Activated CD8-positive, alpha-beta memory T cell treated with anti-CD3 and anti-CD28 coated beads for 4 hours (primary cell): ENCODE results near the gene ALDH1B1.

Source experiments
- DNase-seq, 2 donors: peaks; one replicate each; pipeline ENCODE4 v3.0.0-alpha.2; 2020; ENCODE audit warnings: low read depth in 2 of 2

The ALDH1B1 gene

DNA sequence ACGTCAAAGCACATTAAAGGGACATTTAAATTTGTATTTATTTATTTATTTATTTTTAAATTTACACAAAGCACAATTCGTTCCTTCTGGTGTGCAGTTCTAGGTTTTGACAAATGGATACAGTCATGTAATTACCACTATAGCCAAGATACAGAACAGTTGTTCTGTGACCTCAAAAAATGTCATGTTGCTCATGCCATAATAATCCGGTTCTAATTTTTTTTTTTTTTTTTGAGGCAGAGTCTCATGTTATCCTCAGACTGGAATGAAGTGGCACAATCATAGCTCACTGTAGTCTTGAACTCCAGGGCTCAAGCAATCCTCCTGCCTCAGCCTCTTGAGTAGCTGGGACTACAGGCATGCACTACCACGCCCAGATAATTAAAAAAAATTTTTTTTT, 24.0 kb downstream of the ALDH1B1 start:
- no peak for DNase-seq

DNA sequence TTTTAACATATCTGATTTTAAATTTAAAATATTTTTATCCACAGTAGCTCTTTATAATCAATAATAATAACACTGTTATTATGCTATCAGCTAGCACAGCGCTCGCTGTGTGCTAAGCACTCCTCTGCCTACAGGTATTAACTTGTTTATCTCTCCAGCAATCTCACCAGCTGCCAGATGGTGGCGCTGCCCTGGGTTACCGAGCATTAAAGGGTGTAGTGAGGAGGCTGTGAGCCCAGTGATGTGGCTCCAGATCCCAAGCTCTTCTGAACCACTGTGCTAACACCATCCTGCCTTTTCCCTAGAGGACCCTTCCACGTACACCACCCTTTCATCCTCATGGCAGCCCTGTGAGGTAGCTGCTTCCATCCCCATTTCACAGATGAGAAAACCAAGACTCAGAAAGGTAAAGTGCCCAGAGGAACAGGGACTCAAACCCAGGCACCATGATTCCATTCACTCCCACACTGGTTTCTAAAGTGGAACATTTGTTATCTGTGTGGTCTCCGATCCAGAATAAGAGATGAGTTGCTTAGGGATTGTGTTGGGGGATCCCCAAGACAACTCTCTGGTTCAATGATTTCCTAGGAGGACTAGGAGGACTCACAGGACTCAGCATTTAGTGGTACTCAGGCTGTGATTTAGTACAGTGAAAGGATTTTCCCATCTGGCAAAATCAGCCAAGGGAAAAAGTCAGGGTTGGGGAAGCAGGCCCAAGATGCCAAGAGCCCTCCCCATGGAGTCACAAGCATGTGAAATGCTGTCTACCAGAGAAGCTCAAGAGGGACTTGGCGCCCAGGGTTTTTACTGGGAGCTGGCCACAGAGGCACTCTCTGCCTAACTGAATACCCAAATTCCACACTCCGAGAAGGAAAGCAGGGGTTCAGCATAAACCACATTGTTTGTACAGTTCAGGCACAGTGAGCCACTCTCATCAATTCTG, 24.8 kb downstream of the ALDH1B1 start:
- DNase-seq: no peak

DNA sequence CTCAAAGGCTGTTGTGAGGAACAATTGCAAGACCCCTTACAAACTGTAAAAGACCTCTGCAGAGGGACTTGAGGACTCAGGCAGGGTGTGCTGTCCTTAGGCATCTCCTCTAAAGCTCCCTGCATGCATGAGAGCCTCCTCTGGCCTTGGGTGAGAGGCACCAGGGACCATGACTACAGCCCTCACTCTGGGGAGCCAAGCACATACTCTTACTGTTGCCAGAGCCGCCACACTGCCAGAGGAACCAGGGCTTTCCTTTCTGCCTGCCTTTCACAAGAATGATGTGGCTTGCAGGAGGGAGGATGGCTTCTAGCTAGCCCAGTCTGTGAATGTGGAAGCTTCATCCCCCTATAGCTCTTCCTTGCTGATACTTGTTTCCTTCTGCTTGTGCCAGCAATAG, 25.9 kb downstream of the ALDH1B1 start:
- no peak for DNase-seq

DNA sequence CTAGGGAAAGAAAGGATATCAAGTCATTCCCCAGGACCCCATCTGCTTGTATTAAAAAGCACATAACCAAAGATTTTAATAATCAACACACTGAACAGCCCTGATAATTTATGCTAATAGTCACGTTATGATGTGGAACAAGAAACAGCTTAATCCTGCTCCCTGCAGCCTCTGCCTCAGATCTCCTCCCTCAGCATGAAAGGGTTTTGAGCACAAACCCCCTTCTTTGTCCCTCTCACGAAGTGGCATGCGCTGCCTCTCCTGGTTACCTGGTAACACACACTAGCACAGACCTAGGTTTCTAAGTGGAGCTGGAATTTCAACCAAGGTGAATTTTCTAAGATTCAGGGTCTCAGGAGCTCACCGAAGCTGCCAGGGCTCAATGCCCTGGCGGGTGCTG, 26.7 kb downstream of the ALDH1B1 start:
- DNase-seq: no peak

DNA sequence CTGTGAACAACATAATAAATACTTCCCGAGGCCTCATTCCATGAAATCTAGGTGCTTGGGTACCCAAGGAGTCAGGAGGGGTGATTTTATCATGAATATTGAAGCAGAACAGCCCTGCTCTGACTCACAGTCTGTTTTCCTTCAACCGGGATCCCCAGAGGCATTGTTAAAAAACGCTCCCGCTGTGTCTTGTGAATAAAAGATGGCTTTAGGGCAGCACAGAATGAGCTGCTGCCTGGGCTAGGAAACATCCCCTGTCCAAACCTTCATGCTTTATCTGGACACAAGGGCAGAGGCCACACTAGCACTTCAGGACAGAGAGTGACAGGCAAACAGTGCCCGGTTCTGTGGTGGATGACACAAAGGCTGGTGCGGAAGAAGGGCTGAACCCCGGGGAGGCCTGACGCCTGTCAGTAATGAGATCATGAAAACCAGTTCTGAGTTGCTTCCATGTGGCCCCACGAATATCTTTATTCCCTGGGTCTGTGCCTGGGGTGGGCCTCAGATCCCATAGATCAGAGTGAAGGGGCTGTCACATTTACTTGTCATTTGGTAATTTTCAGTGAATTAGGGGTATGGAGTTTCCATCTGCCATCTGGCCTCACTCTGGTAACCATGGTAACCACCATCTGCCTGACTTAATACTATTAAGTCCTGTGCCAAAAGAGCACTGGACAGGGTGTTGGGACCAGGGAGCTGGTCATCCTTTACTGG, 29.2 kb downstream of the ALDH1B1 start:
- no peak for DNase-seq

DNA sequence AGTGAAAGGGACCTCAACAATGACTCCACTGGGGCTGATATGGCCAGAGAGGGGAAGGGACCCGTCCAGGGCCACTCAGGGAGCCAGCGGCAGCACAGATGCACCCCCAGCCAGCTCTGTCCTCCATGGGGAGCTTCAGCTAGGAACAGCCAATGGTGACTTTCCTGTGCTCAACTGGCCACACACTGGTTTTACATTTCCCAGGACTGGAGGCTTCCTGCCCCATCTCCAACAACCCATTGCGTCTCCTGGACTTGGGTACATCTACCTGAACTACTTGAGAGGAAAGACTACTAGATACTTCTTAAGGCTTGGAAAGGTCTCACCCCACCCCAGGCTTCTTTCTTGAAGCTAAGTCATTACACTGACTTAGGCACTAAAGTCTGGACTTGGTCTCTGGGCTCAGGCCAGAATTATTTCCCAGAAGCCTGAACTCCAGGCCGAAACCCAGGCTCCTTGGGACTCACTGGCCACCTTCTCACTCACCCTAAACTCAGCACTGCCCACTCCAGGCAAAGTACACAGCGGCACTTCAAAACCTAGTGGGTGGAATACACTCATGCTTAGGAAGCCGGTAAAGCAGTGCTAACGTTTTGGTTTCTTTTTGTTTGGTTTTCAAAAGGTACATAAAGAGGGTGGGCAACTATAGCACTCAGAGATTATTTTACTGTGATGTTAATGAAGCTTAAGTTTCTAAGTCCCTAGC, 30.2 kb downstream of the ALDH1B1 start:
- no peak for DNase-seq

DNA sequence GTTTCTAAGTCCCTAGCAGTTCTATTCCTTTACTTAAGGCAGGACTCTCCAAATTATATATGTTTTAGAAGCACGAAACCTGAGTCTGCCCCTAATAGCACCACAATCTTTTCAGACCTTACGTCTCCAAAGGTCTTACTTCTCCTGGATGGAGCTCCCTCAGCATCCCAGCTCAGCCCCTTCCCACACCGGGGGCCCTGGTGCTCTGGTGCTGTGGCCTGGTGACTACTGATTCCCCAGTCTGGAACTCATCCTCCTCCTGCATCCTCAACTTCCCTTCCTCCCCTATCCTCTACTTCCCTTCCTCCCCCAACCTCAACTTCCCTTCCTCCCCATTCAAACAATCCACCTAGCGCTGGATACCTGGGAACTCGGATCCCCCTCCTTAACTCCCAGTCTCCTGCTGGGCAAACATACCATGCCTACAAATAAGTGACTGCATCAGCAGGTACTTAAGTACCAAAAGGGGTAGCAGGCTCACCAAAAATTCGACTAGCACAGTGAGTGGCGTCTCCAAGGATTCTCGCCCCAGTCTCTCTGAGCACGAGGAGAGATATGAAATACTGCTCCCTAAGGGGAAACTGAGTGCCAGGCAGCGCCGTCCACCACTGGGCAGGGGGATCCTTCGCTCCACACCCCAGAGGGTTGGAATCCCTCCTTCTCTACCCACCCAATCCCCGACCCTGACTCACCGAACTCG, 30.9 kb downstream of the ALDH1B1 start:
- no peak for DNase-seq

DNA sequence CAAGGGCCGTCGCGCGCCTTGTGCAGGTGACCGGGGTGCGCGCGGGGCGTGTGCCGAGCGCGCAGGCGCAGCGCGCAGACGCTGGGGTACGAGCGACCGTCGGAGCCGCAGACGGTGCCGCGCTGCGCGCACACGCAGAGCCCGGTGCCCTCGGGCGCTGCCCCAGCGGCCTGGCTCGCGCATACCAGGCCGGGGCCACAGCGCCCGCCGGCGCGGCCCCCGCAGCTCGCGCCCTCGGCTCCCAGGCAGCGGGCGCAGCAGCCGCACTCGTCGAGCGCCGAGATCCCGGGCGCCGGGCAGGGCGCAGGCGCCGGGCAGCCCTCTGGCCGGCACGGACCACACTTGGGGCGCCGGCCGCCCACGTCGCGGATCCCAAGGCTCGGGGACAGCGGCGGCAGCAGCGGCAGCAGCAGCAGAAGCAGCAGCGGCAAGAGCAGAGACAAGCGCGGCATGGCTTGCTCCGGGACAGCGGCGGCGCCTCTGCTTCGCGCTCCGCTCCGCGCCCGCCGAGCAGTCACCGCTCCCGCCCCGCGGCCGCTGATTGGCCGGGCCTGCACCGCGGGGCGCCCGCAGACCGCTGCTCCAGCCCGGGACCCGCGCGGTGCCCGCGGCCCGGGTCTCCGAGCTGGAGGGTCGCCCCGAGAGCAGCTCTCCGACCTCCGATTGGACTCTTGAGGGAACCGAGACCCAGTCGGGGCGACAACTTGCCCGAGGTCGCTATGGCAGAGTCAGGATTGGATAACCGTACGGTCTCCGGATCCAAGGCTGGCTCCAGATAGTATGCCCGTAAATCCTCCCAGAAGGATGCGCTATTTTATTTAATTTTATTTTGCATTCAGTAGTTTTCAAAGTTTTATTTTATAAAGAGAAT, 31.7 kb downstream of the ALDH1B1 start, which contains the start of gene IGFBPL1:
TSS of gene IGFBPL1 (minus strand) at position 482 of the 871 bp plus-strand sequence. CDS start at position 452, 30 bp downstream.
- DNase-seq: no peak

DNA sequence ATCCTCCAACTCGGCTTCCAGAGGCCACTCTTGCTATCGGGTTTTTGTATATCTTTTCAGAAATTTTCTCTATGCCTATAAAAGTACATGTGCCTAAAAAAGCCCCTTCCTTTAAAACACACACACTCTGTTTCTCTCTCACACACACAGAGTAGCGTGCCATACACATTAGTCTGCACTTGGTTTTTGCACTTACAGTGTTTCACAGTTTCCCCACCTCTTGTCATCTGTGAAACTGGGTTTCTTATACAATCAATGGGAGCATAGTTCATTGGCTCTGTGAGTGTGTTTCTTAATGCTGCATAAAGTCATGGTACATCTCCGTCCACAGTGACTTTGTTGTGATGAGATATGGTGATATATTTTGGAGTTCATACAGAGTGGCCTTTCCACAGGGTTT, 32.4 kb downstream of the ALDH1B1 start:
- DNase-seq: no peak

DNA sequence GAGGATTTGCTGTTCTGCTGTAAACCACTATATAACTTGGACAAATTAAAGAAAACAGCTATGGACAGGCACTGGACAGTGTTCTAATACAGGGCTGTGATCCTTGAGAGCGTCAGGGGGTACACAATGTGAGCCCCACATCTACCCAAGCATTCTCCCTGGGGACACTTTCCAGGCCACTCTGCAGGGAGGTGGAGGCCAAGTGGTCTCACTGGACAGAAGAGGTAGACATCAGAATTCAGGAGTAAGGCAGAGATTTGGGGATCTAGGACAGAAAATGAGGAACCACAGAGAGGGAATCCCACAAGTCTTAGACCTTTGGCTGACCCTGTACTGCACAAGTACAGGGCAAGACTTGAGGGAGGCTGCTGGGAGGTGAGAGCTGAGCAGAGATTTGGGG, 35.6 kb downstream of the ALDH1B1 start:
- no peak for DNase-seq

DNA sequence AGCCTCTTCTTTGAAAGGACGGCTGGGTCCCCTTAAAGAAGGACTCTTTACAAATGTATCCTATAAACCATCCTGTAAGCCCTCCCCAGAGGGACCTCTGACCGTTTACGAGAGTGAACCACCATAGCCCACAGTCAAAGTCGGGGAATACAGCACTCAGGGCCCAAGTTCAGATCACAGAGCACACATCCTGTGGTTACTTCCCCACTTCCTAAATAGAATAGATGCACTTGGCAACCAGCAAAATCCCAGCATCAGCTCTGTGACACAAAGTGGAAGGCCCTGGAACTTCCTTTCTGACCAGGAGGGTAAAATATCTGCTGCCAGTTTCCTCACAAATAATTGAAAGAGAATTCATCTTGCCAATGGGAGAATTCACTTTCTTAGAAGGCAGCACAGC, 38.6 kb downstream of the ALDH1B1 start:
- DNase-seq: no peak

DNA sequence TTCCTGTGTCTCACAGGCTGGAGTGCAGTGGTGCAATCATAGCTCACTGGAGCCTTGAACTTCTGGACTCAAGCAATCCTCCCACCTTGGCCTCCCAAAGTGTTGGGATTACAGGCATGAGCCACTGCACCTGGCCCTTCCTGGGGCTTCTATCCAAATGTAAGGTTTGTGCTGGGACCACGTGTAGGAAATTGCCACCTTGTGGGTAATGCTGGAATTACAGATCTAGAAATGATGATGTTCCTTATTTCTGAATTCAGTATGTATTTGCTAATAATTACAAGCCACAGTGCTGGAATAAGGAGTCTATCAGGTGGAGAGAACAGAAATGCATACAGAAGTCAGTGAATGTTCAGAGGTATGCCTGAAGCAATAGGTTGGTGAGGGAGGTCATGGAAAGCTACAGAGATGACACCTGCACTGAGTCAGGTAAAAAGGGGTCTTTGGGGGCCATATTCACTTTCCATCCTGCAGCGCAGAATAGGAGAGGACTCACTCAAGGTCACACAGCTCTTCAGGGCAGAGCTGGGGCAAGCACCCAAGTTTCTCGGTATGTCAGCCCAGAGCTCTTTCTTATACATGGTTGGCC, 40.5 kb downstream of the ALDH1B1 start:
- no peak for DNase-seq

DNA sequence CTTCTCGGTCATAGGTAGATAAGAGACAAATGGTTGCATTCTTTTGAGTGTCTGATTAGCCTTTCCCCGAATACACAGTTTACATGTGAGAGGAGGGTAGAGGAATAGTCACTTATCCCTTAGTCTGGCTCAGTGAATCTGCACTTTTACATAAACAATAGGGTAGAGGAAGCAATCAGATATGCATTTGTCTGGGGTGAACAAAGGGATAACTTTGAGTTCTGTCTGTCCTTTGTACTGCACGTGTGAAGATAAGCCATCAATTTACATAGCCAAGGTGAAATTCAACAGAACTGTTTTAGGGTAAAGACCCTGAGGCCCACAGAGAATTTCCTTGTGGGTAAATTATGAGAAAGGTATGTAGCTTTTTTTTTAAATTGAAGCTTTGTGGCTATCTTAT, 41.9 kb downstream of the ALDH1B1 start:
- no peak for DNase-seq

DNA sequence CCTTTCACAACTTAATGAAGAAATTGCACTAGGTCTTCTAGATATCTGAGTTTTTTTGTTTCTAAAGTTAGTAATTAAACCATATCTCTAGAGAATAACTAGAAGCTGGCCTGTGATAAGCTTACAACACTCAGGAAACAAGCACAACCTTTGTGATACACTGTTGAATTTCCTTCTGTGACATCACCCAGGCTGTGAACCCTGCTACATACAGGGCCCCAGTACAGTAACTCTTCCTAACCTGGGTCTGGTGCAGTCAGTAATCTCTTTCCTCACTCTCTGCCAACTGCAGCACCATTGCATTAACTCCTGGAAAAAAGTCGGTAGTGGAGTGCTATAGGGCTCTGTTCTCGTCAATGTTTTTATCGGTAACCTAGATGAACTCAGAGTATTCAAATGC, 42.4 kb downstream of the ALDH1B1 start:
- DNase-seq: no peak

DNA sequence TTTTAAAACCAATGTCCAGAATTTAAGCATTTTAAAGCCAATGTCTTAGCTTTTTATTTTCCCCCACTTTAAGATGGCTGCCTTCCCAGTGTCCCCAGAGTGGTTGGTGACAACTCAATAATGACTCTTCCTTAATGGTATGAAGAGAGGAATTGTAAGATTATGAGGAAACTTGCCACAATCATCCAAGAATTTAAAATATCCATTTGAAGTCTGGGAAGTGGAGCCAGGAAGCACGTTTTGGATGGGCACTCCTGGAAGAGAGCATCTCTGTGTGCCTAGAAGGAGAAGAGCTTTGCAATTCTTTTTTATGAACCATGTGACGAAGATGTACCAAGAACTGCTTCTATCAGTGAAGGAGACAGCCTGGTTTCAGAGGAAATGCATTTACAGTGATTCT, 43.0 kb downstream of the ALDH1B1 start:
- no peak for DNase-seq

DNA sequence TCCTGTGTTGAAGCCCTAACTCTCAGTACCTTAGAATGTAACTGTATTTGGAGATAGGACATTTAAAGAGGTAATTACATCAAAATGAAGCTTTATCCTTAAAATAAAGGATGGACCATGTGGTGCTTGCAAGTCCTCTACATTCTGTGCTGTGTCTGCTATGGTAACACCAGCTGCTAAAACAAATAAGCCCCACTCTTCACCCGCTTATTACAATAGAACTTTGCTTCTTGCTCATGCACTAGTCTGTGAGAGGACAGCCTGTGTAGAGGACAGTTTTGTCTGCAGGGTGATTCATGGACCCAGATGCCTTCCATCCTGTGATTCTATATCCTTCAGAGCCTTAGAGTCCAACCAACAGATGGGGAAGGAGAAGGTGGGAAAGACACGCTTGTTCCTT, 44.2 kb downstream of the ALDH1B1 start:
- no peak for DNase-seq

DNA sequence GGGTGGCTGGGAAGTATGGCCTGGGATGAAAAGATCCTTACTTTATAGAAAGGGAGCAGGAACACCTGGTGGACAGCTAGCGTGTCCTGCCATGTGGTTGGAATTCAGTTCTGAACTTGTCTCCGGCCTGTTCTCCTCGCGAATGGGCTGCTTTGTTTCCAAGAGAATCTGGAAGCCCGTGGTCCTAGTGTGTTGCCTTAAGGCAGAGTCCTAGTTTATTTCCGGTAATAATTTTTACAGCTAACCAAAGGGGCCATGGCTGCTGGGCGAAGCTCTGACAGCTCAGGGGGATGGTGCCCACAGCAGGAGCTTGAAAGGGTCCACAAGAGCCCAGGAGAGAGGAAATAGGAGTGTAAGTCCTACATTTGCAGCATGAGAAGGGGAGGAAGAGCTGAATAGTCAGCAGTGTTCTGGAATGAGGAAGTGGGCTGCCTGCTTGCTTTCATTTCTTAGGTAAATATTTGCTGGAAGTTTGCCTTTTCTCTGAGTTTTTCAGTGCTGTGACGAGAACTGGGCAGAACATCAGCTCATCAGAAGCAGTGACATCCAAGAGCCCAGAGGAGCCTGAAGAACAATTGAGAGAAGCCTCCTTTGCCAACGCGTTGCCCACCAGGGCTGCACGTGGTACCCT, 44.8 kb downstream of the ALDH1B1 start:
- no peak for DNase-seq

DNA sequence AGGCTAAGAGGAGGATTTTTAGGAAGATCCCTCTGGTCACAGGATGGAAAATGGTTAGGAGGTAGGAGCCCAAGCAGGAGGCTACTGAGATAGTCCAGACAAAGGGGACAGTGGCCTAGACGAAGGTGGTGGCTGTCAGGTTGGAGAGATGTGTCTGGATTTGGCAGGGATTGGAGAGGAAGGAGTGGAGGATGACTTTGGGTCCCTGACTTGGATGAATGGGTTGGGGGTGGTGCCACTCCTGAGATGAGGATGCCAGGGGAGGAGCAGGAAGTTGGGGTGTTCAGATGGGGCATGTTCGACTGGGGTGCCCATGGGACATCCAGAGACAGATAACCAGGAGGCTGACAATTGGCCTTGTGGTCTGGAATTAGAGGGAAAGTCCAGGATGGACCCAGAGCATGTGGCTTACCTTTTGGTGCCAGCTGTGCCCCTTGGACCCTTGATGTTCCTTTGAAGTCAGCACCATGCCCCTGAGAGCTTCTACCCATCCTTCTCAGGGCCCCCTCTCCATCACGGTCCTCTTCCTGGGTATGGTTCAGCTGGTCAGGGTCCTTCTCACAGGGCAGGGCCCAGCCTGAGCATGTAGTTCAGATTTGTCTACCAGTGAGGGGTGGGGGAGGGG, 46.9 kb downstream of the ALDH1B1 start:
- DNase-seq: no peak

DNA sequence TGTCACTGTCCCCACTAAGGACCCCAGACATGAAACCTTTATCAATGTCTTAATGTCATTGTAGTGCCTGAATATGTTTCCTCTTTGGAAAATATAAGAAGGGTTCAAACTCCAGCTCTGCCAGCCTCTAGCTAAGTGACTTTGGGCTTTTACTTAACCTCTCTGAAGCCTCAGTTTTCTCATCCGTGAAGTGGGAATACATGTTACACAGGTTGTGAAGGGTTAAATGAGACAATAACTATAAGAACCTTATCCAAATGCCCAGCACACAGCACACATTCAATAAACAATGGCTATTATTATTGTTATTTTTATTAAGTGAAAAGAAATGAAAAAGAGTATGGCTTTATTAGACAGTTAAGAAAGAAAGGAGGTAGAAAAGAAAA, 47.4 kb downstream of the ALDH1B1 start:
- DNase-seq: no peak
